PC-9 (cell line): ENCODE measurements around the gene THAP7. TPM values are rescaled to one million over a fixed set of nuclear protein-coding genes. Genes with fewer than 3 reads are reported as not detected.

Experiments used
- BruUV-seq: library from RNA; stranded (reverse); fragments of 400-500 nt; replicated peaks from 2 replicates; lab custom pipeline; 2021; lab: Mats Ljungman, UMichigan
- CTCF ChIA-PET: fragments of 300-600 bp; sonication (Branson Sonifier 250); formaldehyde crosslinking; loops from one replicate; lab custom pipeline; 2022; ENCODE audit warnings: antibody characterized with exemption; lab: Charles Lee
- POLR2A ChIA-PET: fragments of 300-600 bp; sonication (Branson Sonifier 250); formaldehyde crosslinking; loops from one replicate; lab custom pipeline; 2022; ENCODE audit warnings: antibody characterized with exemption; ENCODE audit not compliant: unreplicated experiment; lab: Charles Lee
- DNase-seq, 2 experiments: peaks; one replicate each; pipeline versions ENCODE4 v3.0.0 to v3.0.0-alpha.2; 2015 to 2022; ENCODE audit warnings: mixed read lengths in 1 of 2
- H2AFZ ChIP-seq: fragments of 200-600 bp; sonication (generic); 2 replicates; pipeline ENCODE4 v1.8.1; 2017; ENCODE audit warnings: antibody characterized with exemption
- H3F3A ChIP-seq: fragments of 200-600 bp; sonication (generic); 2 replicates; pipeline ENCODE4 v1.8.1; 2017; ENCODE audit warnings: antibody characterized with exemption, mild to moderate bottlenecking, low read depth; ENCODE audit not compliant: insufficient read depth
- H3K27ac ChIP-seq: fragments of 200-600 bp; sonication (generic); 2 replicates; pipeline ENCODE4 v1.6.1; 2016; ENCODE audit warnings: mixed run types
- H3K27me3 ChIP-seq: fragments of 200-600 bp; sonication (generic); 2 replicates; pipeline ENCODE4 v1.6.1; 2016; ENCODE audit warnings: low read depth, mixed run types; ENCODE audit not compliant: insufficient read depth
- H3K36me3 ChIP-seq: fragments of 200-600 bp; sonication (generic); 2 replicates; pipeline ENCODE4 v1.6.1; 2016; ENCODE audit warnings: low read depth, mixed run types
- H3K4me1 ChIP-seq: fragments of 200-600 bp; sonication (generic); replicated peaks from 2 replicates; pipeline ENCODE4 v1.6.1; 2016; ENCODE audit warnings: mixed run types; ENCODE audit not compliant: insufficient read depth
- H3K4me2 ChIP-seq: fragments of 200-600 bp; sonication (generic); 2 replicates; pipeline ENCODE4 v1.6.1; 2017; ENCODE audit warnings: mixed run types
- H3K4me3 ChIP-seq: fragments of 200-600 bp; sonication (generic); 2 replicates; pipeline ENCODE4 v1.6.1; 2016; ENCODE audit warnings: mixed run types
- H3K79me2 ChIP-seq: fragments of 200-600 bp; sonication (generic); 2 replicates; pipeline ENCODE4 v1.6.1; 2017; ENCODE audit warnings: low read depth, mixed run types
- H3K9me2 ChIP-seq: fragments of 200-600 bp; sonication (generic); 2 replicates; pipeline ENCODE4 v1.8.1; 2017; ENCODE audit warnings: mild to moderate bottlenecking; ENCODE audit not compliant: insufficient read depth
- H3K9me3 ChIP-seq: fragments of 200-600 bp; sonication (generic); 2 replicates; pipeline ENCODE4 v1.8.1; 2016; ENCODE audit warnings: low read depth; ENCODE audit not compliant: insufficient read depth
- H4K20me1 ChIP-seq: fragments of 200-600 bp; sonication (generic); 2 replicates; pipeline ENCODE4 v1.8.1; 2017; ENCODE audit not compliant: insufficient read depth
- EZH2 ChIP-seq: fragments of 200-600 bp; sonication (generic); IDR thresholded peaks from 2 replicates; pipeline ENCODE4 v1.8.0; 2017; ENCODE audit warnings: antibody characterized with exemption, low read depth
- intact Hi-C: fragments of 100-400 bp; cut with micrococcal nuclease; formaldehyde crosslinking; loops from one replicate; pipeline ENCODE4 v1.10.0; 2022; ENCODE audit not compliant: unreplicated experiment
- total RNA-seq: library from RNA; stranded (reverse); gene quantifications from 2 replicates; pipeline ENCODE4 v1.2.3, GENCODE V29; 2021
- TF ChIP-seq, protein P1 (sequence below): fragments of 200-600 bp; sonication (generic); conservative IDR thresholded peaks from 2 replicates; pipeline ENCODE4 v1.6.1; 2017; ENCODE audit warnings: mixed run types, antibody characterized with exemption, mild to moderate bottlenecking, moderate library complexity

The THAP7 gene
- total RNA-seq, 1 experiment from 2014 or later, result 17.0 TPM

DNA sequence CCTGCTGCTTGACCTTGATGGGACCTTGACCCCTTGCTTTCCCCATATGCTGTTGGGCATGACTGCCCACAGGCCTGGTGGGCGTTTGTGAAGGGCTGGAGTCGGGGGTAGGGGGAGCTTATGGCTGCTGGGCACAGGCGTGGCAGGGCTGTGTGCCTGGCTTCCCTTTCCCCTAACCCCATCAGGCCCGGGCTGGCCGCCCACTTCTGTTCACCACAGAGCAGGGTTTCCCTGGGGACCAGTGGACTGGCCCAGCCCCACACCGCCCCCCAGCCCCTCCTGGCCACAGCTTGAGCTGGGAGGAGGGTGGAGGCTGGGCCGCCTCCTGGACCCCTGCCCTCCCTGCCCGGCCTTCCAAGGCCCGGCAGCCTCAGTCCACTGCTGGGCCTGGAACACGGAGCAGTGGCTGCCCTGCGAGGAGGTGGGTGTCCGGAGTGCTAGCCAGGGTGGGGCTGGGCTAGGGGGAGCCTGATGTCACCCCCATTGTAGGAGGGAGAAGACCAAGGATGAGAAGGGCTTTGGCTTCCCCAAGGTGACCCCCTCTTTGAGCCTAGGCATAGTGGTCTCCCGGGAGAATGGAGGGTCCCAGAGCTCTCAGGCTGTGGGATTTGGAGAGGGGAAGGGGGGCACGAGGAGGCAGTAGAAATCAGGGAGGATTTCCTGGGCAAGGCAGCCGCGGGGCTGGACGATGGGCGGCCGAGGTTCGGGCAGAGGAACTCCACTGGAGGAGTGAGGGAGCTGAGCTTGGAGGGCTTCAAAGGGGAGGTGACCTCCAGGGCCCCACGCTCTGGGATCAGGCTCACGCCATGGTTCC lies 34.8 kb downstream of the THAP7 start, which contains the start of gene AIFM3:
TSS of gene AIFM3 (plus strand) at position 373 of the 814 bp plus-strand sequence. CDS start 690 bp downstream, outside the sequence.
- CTCF ChIA-PET, result no interaction called here
- no peaks in the 10 kb centered on the region for H3K79me2 ChIP-seq
- no peaks in the 10 kb centered on the region for H3F3A ChIP-seq
- BruUV-seq, result no TSS peak
- H3K4me3 ChIP-seq, result no peak within 1 kb of the TSS
- H3K4me2 ChIP-seq, result no peak within 1 kb of the TSS
- H4K20me1 ChIP-seq, result no peaks in the 10 kb centered on the region
- no peaks in the 10 kb centered on the region for H3K9me2 ChIP-seq
- no peak within 1 kb of the TSS for H3K27ac ChIP-seq
- POLR2A ChIA-PET, result interaction anchor here (0.6 kb wide), 1 partner anchor 89 kb away, joined by 6 read pairs; no protein-coding TSS in a partner anchor
- H3K9me3 ChIP-seq, result no peaks in the 10 kb centered on the region
- no peaks in the 10 kb centered on the region for H3K27me3 ChIP-seq
- H2AFZ ChIP-seq, result no peak within 1 kb of the TSS
- TF ChIP-seq, protein P1, sequence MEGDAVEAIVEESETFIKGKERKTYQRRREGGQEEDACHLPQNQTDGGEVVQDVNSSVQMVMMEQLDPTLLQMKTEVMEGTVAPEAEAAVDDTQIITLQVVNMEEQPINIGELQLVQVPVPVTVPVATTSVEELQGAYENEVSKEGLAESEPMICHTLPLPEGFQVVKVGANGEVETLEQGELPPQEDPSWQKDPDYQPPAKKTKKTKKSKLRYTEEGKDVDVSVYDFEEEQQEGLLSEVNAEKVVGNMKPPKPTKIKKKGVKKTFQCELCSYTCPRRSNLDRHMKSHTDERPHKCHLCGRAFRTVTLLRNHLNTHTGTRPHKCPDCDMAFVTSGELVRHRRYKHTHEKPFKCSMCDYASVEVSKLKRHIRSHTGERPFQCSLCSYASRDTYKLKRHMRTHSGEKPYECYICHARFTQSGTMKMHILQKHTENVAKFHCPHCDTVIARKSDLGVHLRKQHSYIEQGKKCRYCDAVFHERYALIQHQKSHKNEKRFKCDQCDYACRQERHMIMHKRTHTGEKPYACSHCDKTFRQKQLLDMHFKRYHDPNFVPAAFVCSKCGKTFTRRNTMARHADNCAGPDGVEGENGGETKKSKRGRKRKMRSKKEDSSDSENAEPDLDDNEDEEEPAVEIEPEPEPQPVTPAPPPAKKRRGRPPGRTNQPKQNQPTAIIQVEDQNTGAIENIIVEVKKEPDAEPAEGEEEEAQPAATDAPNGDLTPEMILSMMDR, result no peak
- TF ChIP-seq EZH2, result no peak
- no peaks in the 10 kb centered on the region for H3K4me1 ChIP-seq
- intact Hi-C loops, result no loop called here
- H3K36me3 ChIP-seq, result no peaks in the 10 kb centered on the region
- no peak for DNase-seq

DNA sequence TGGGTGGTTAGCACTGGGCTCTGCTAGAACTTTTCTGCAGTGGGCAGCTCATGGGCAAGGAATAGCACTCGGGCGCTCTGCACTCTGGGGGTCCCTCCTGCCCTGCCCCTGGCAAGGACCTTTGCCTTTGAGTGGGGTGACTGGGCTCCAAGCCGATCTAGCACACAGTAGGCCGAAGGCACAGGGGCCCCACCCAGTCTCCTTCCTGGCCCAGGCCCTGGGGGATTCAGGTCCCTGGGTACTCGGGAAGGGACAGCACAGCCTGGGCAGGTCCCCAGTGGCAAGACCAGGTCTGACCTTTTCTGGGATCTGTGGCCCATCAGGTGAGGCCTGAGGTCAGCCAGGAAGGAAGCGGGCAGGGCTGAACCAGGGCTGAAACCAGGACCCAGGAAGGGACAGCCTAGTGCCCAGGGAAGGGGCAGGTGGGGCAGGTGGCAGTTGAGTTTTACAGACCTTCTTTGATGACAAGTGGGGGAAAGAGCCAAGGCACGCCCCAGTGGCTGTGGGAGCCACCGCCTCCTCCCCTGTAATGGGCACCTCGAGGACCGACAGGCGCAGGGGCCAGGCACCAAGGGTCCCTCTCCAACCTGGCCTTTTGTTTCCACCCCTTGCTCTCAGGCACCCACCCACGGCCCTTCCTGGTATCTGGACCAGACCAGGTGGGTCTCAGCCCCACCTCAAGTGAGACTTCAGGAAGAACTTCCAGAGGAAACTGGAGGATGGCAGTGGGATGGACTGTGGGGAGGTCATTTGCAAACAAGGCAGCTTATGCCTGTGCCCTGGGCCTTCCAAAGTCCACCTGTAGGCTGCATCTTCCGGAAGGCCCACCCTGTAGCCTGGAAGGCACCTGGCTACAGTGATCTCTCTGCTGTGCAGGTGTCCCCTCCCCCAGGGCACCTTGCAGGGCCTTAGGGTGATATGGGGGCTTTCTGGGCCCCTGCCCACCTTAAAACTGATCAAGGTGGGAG lies 35.7 kb downstream of the THAP7 start:
- no peaks in the 10 kb centered on the region for H3K4me1 ChIP-seq
- H3K36me3 ChIP-seq, result no peaks in the 10 kb centered on the region
- no peak overlapping the region for H3K27ac ChIP-seq
- H3K79me2 ChIP-seq, result no peaks in the 10 kb centered on the region
- DNase-seq, result no peak
- H3K4me3 ChIP-seq, result no peak overlapping the region
- no peaks in the 10 kb centered on the region for H3K27me3 ChIP-seq
- H4K20me1 ChIP-seq, result no peaks in the 10 kb centered on the region
- H3K9me2 ChIP-seq, result no peaks in the 10 kb centered on the region
- ChIA-PET CTCF (no interaction called here), POLR2A (no interaction called here)
- TF ChIP-seq, protein P1, result no peak
- TF ChIP-seq EZH2, result no peak
- no peak overlapping the region for H3K4me2 ChIP-seq
- BruUV-seq, result no TSS peak
- intact Hi-C loops, result no loop called here
- no peak overlapping the region for H2AFZ ChIP-seq
- no peaks in the 10 kb centered on the region for H3K9me3 ChIP-seq
- no peaks in the 10 kb centered on the region for H3F3A ChIP-seq

DNA sequence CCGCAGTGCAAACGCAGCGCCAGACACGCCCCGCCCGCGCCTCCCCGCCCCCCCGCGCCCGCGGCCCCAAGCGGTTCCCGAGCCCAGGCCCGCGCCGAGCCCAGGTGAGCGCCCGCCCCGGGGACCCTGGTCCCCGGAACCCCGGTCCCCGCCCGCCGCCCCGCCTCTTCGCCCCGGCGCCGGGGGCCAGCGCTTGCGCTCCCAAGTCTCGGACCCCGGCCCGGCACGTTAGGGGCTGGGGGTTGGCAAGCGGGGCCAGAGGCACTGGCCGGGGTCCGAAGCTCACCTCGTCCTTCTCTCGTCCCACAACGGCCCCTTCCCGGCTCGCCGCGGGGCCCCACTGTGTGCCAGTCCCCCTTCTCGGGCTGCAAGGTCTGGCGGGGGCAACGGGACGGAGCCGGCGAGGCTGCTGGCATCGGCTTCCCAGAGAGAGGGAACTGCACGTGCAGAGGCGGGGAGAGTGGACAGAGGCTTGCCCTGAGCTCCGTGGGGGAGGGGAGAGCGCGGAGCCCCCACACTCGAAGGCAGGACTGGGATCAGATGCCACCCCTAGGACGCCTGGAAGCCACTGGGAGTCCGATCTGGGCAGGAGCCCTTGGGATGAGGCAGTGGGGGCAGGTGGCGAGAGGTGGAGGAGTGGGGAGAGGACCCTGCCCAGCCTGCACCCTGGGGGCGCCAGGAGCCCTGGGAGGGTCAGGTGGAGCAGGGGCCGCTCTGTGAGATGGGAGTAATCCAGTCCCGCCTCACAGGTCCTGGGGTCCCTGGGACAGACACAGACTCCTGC lies 36.6 kb downstream of the THAP7 start:
- H3K4me3 ChIP-seq, result no peak overlapping the region
- no peaks in the 10 kb centered on the region for H3K9me2 ChIP-seq
- H3K36me3 ChIP-seq, result no peaks in the 10 kb centered on the region
- no peaks in the 10 kb centered on the region for H3K27me3 ChIP-seq
- DNase-seq, result no peak
- BruUV-seq, result no TSS peak
- no peaks in the 10 kb centered on the region; the same call in 1 of the 2 replicates for H3F3A ChIP-seq
- H3K9me3 ChIP-seq, result no peaks in the 10 kb centered on the region
- no peaks in the 10 kb centered on the region for H3K79me2 ChIP-seq
- intact Hi-C loops, result no loop called here
- H3K4me2 ChIP-seq, result no peak overlapping the region
- no peak overlapping the region for H3K27ac ChIP-seq
- TF ChIP-seq EZH2, result no peak
- TF ChIP-seq, protein P1, result no peak
- H2AFZ ChIP-seq, result no peak overlapping the region
- no peaks in the 10 kb centered on the region for H3K4me1 ChIP-seq
- no peaks in the 10 kb centered on the region for H4K20me1 ChIP-seq
- POLR2A ChIA-PET, result no interaction called here
- CTCF ChIA-PET, result no interaction called here
